K562 (cell line): ENCODE data around the gene CST2. TPM values are rescaled to one million over a fixed set of nuclear protein-coding genes. Genes with fewer than 3 reads are reported as not detected.

ENCODE experiments used
- ATAC-seq: fragments of 200-7000 bp; cut with Tn5 transposase; 3 replicates; pipeline ENCODE4 v1.9.1; 2020; ENCODE audit warnings: moderate library complexity
- BruUV-seq: library from RNA; stranded (reverse); fragments of 400-500 nt; replicated peaks from 2 replicates; lab custom pipeline; 2021; lab: Mats Ljungman, UMichigan
- CTCF ChIA-PET: fragments of 300-600 bp; formaldehyde crosslinking; extraction: SDS; loops from one replicate; lab custom pipeline; 2021; ENCODE audit warnings: low intra/inter-chr PET ratio; lab: Yijun Ruan, JAX
- POLR2A ChIA-PET: fragments of 300-600, 350-650 bp; sonication (Branson Sonifier 250); formaldehyde crosslinking; extraction: SDS; loops from one replicate; lab custom pipeline; 2021; ENCODE audit warnings: antibody characterized with exemption, inconsistent platforms; lab: Yijun Ruan, JAX
- DNase-seq, 4 experiments: peaks; one replicate each; pipeline versions ENCODE4 v3.0.0 to v3.0.0-alpha.2; 2011 to 2018; ENCODE audit warnings: low spot score in 3 of 4, mixed read lengths in 3 of 4; ENCODE audit errors: extremely low read depth in 1 of 4
- FAIRE-seq: peaks from 2 replicates; lab custom pipeline; 2011; peaks lifted over from hg19 to GRCh38; lab: Jason Lieb, UNC
- H2AFZ ChIP-seq: 2 replicates; pipeline ENCODE4 v1.6.0; 2011; ENCODE audit warnings: low read depth, low read length, control low read depth, inconsistent platforms
- H3K27ac ChIP-seq: fragments of 200-600 bp; 3 replicates; pipeline ENCODE4 v1.8.0; 2011; ENCODE audit warnings: low read depth, mild to moderate bottlenecking, control low read depth, inconsistent platforms, low read length, moderate library complexity, mixed read lengths; ENCODE audit errors: extremely low read depth
- H3K27me3 ChIP-seq, 2 experiments: fragments of 300-600 bp in 1 of 2; 2 replicates in 1 of 2; 3 replicates in 1 of 2; pipeline versions ENCODE4 v1.6.0 to v1.8.0; 2011; ENCODE audit warnings: inconsistent platforms in 2 of 2, low read length in 2 of 2, mild to moderate bottlenecking in 1 of 2, mixed read lengths in 1 of 2, moderate library complexity in 1 of 2; ENCODE audit not compliant: control insufficient read depth in 2 of 2, insufficient read depth in 2 of 2
- H3K36me3 ChIP-seq: fragments of 300-600 bp; 3 replicates; pipeline ENCODE4 v1.8.0; 2011; ENCODE audit warnings: mild to moderate bottlenecking, low read length, inconsistent platforms; ENCODE audit not compliant: control insufficient read depth, insufficient read depth
- H3K4me1 ChIP-seq, 2 experiments: fragments of 200-600 bp in 1 of 2; replicated peaks in 1 of 2; 2 replicates in 1 of 2; 3 replicates in 1 of 2; pipeline versions ENCODE4 v1.5.1 to v1.8.0; 2011; ENCODE audit warnings: inconsistent platforms in 2 of 2, low read length in 2 of 2, mild to moderate bottlenecking in 1 of 2, mixed read lengths in 1 of 2, moderate library complexity in 1 of 2; ENCODE audit not compliant: control insufficient read depth in 2 of 2, insufficient read depth in 2 of 2
- H3K4me2 ChIP-seq: 2 replicates; pipeline ENCODE4 v1.6.1; 2011; ENCODE audit warnings: low read length, control low read depth, inconsistent platforms, mixed read lengths; ENCODE audit not compliant: insufficient read depth
- H3K4me3 ChIP-seq: fragments of 200-600 bp; sonication (generic), shearing (Covaris generic); 2 replicates; pipeline ENCODE4 v1.5.1; 2016; ENCODE audit warnings: control low read depth, inconsistent platforms
- H3K79me2 ChIP-seq: fragments of 200-600 bp; 3 replicates; pipeline ENCODE4 v1.8.0; 2011; ENCODE audit warnings: low read length, inconsistent platforms; ENCODE audit not compliant: control insufficient read depth, insufficient read depth
- H3K9ac ChIP-seq, 2 experiments: 2 replicates each; pipeline versions ENCODE4 v1.6.0 to v1.6.1; 2011; ENCODE audit warnings: low read depth in 2 of 2, low read length in 2 of 2, control low read depth in 1 of 2, inconsistent platforms in 1 of 2, mild to moderate bottlenecking in 1 of 2, mixed read lengths in 1 of 2; ENCODE audit not compliant: insufficient read depth in 1 of 2
- H3K9me1 ChIP-seq: one replicate; pipeline ENCODE4 v1.6.0; 2011; ENCODE audit warnings: inconsistent platforms, mild to moderate bottlenecking, low read length, moderate library complexity; ENCODE audit not compliant: control insufficient read depth, insufficient read depth
- H3K9me3 ChIP-seq: replicated peaks from 2 replicates; pipeline ENCODE4 v1.5.1; 2011; ENCODE audit warnings: low read depth, low read length, inconsistent platforms; ENCODE audit not compliant: control insufficient read depth, insufficient read depth
- H4K20me1 ChIP-seq: replicated peaks from 2 replicates; pipeline ENCODE4 v1.6.1; 2011; ENCODE audit warnings: low read length, inconsistent platforms, mixed read lengths; ENCODE audit not compliant: control insufficient read depth, insufficient read depth
- ATF1 ChIP-seq, 2 experiments: fragments of 450-650 bp in 1 of 2; IDR thresholded peaks; 2 replicates each; pipeline ENCODE4 v1.6.1; 2016; ENCODE audit warnings: missing compliant biosample characterization in 1 of 2, missing genetic modification characterization in 1 of 2
- DDX20 ChIP-seq: fragments of 450-650 bp; IDR thresholded peaks from 2 replicates; pipeline ENCODE4 v1.6.1; 2016; ENCODE audit warnings: missing genetic modification characterization, low read depth, mild to moderate bottlenecking, missing compliant biosample characterization, moderate library complexity
- E2F3 ChIP-seq: fragments of 250-450 bp; sonication (Bioruptor Pico); IDR thresholded peaks from 2 replicates; pipeline ENCODE4 v1.4.0; 2020; ENCODE audit warnings: mild to moderate bottlenecking
- FOXA1 ChIP-seq: fragments of 450-650 bp; IDR thresholded peaks from 2 replicates; pipeline ENCODE4 v1.6.1; 2016; ENCODE audit warnings: mild to moderate bottlenecking, borderline replicate concordance
- HEY1 ChIP-seq: fragments of 250-450 bp; sonication (Bioruptor Pico); IDR thresholded peaks from 2 replicates; pipeline ENCODE4 v1.5.0; 2020; ENCODE audit warnings: mild to moderate bottlenecking, moderate library complexity, borderline replicate concordance
- KLF13 ChIP-seq: fragments of 450-650 bp; IDR thresholded peaks from 2 replicates; pipeline ENCODE4 v1.6.1; 2016; ENCODE audit warnings: missing genetic modification characterization, low read depth, mild to moderate bottlenecking, missing compliant biosample characterization, moderate library complexity, borderline replicate concordance
- NFXL1 ChIP-seq: fragments of 450-650 bp; formaldehyde crosslinking; IDR thresholded peaks from 2 replicates; pipeline ENCODE4 v1.4.0; 2021; ENCODE audit warnings: mild to moderate bottlenecking
- PHB ChIP-seq: fragments of 250-450 bp; sonication (Bioruptor Pico); IDR thresholded peaks from 2 replicates; pipeline ENCODE4 v1.5.0; 2021
- POLR2G ChIP-seq: fragments of 200-400 bp; formaldehyde crosslinking; IDR thresholded peaks from 2 replicates; pipeline ENCODE4 v1.6.1; 2017; ENCODE audit warnings: low read depth, mild to moderate bottlenecking, antibody characterized with exemption, low read length, moderate library complexity
- SAFB ChIP-seq: fragments of 200-400 bp; formaldehyde crosslinking; IDR thresholded peaks from 2 replicates; pipeline ENCODE4 v1.6.1; 2017; ENCODE audit warnings: low read depth, low read length, borderline replicate concordance
- SRSF7 ChIP-seq: fragments of 200-400 bp; formaldehyde crosslinking; optimal IDR thresholded peaks from 2 replicates; pipeline ENCODE3; 2017; ENCODE audit warnings: mild to moderate bottlenecking, low read depth, low read length
- TCF7 ChIP-seq: sonication (generic); IDR thresholded peaks from 2 replicates; pipeline ENCODE4 v1.6.1; 2016; ENCODE audit warnings: antibody characterized with exemption, borderline replicate concordance
- TCFL5 ChIP-seq: fragments of 250-450 bp; sonication (Bioruptor Pico); conservative IDR thresholded peaks from 2 replicates; pipeline ENCODE4 v1.6.1; 2021; ENCODE audit warnings: mild to moderate bottlenecking, moderate library complexity, matching md5 sums
- THRAP3 ChIP-seq: fragments of 450-650 bp; IDR thresholded peaks from 2 replicates; pipeline ENCODE4 v1.6.1; 2016; ENCODE audit warnings: mild to moderate bottlenecking, inconsistent platforms, borderline replicate concordance
- ZZZ3 ChIP-seq: fragments of 450-650 bp; IDR thresholded peaks from 2 replicates; pipeline ENCODE4 v1.6.1; 2016; ENCODE audit warnings: antibody characterized with exemption, mild to moderate bottlenecking, moderate library complexity
- WGBS: fragments of 100-300 bp; shearing (Covaris generic); methylation state at CpG from one replicate; pipeline ENCODE4 v1.1.6; 2016; ENCODE audit warnings: low coverage, mixed read lengths; ENCODE audit not compliant: insufficient coverage; ENCODE audit errors: missing lambda C conversion rate; 5-methylcytosine and 5-hydroxymethylcytosine counted together
- in situ Hi-C: fragments of 300-500 bp; cut with MboI; formaldehyde crosslinking; loops from 4 replicates; pipeline ENCODE4 v1.15.0; 2018; ENCODE audit warnings: inconsistent platforms, mixed read lengths
- intact Hi-C: fragments of 100-400 bp; cut with micrococcal nuclease; formaldehyde crosslinking; loops from 2 replicates; pipeline ENCODE4 v1.14.2; 2022
- polyA plus RNA-seq, 8 experiments: library from polyadenylated mRNA; depleted of rRNA in 4 of 8; stranded (reverse) in 5 of 8; unstranded in 3 of 8; fragments of >200 nt; fragmentation: Nextera tagmentation in 2 of 8; fragmentation: Illumina TruSeq in 1 of 8; extraction: Ambion mirVana in 2 of 8; extraction: Trizol in 1 of 8; gene quantifications; 2 replicates each; pipeline versions ENCODE4 v1.2.1 to v1.2.3, GENCODE V29; 2011 to 2014; ENCODE audit warnings: inconsistent platforms in 1 of 8, missing spikeins in 1 of 8
- total RNA-seq, 7 experiments: library from RNA; depleted of rRNA in 6 of 7; stranded (reverse); fragments of >200 nt in 6 of 7; fragmentation: Illumina TruSeq in 2 of 7; extraction: Trizol in 2 of 7; gene quantifications; 2 replicates each; pipeline versions ENCODE4 v1.2.1 to v1.2.3, GENCODE V29; 2011 to 2021; ENCODE audit warnings: low replicate concordance in 1 of 7

The CST2 gene
- total and polyA plus RNA-seq, 9 of the 15 experiments (the other 6 are each of a cell fraction or from before 2014, with no cell fraction given), result not detected

GRCh38 chr20:23856226-23856625 lies 29.7 kb upstream of the CST2 start:
- Histone ChIP-seq H3K79me2 (no peaks in the 10 kb centered on the region), H3K9me3 (no peaks in the 10 kb centered on the region), H3K4me2 (no peak overlapping the region), H3K9ac (no peak overlapping the region), H3K4me1 (no peaks in the 10 kb centered on the region), H3K9me1 (no peaks in the 10 kb centered on the region), H2AFZ (no peak overlapping the region), H3K36me3 (no peaks in the 10 kb centered on the region), H4K20me1 (no peaks in the 10 kb centered on the region), H3K27ac (no peak overlapping the region), H3K4me3 (no peak overlapping the region), H3K27me3 (no peaks in the 10 kb centered on the region)
- intact Hi-C loops (no loop called here), in situ Hi-C loops (no loop called here)
- DNase-seq, result no peak
- BruUV-seq, result no TSS peak
- no peak for FAIRE-seq
- ChIA-PET POLR2A (no interaction called here), CTCF (no interaction called here)
- no peak for ATAC-seq
- TF ChIP-seq FOXA1 (no peak), TCF7 (no peak), THRAP3 (no peak), PHB (no peak), SRSF7 (no peak), ZZZ3 (no peak)
- 0% methylated on average over 5 of the region's 5 CpGs for WGBS

- FAIRE-seq (no peak), ATAC-seq (no peak), DNase-seq (no peak)
- H3K9me1 ChIP-seq, result no peaks in the 10 kb centered on the region
- no TSS peak for BruUV-seq
- H2AFZ ChIP-seq, result no peak overlapping the region
- H3K36me3 ChIP-seq, result no peaks in the 10 kb centered on the region
- H3K4me3 ChIP-seq, result no peak overlapping the region
- no peaks in the 10 kb centered on the region for H4K20me1 ChIP-seq
- ChIA-PET POLR2A (no interaction called here), CTCF (no interaction called here)
- H3K4me2 ChIP-seq, result no peak overlapping the region
- H3K27me3 ChIP-seq, result no peaks in the 10 kb centered on the region
- H3K9ac ChIP-seq, result no peak overlapping the region
- H3K79me2 ChIP-seq, result no peaks in the 10 kb centered on the region
- H3K4me1 ChIP-seq, result no peaks in the 10 kb centered on the region
- intact Hi-C loops (no loop called here), in situ Hi-C loops (no loop called here)
- WGBS, result 5% methylated on average over 2 of the region's 2 CpGs
- H3K27ac ChIP-seq, result no peak overlapping the region
- no peaks in the 10 kb centered on the region for H3K9me3 ChIP-seq
- TF ChIP-seq DDX20 (tag), result no peak
- TF ChIP-seq TCFL5 (CRISPR knock-in tag), result no peak
- TF ChIP-seq HEY1, result no peak
- TF ChIP-seq KLF13 (tag), result no peak
- TF ChIP-seq SAFB, result no peak
- no peak for TF ChIP-seq E2F3 (CRISPR knock-in tag)
- TF ChIP-seq NFXL1 (CRISPR knock-in tag), result no peak
- TF ChIP-seq POLR2G, result no peak
- TF ChIP-seq ATF1 (CRISPR knock-in tag; IDR thresholded peaks at IDR 0.05), result no peak
- no peak for TF ChIP-seq ATF1 (tag; IDR thresholded peaks at IDR 0.05)
Observed at GRCh38 chr20:23841693-23842092, 15.2 kb upstream of the CST2 start.
